K562 (cell line): Measurements from ENCODE around the gene NHSL2. TPM values are rescaled to one million over a fixed set of nuclear protein-coding genes. Genes with fewer than 3 reads are reported as not detected.

Experiments
- ATAC-seq: fragments of 200-7000 bp; cut with Tn5 transposase; 3 replicates; pipeline ENCODE4 v1.9.1; 2020; ENCODE audit warnings: moderate library complexity
- BruUV-seq: library from RNA; stranded (reverse); fragments of 400-500 nt; replicated peaks from 2 replicates; lab custom pipeline; 2021; lab: Mats Ljungman, UMichigan
- CTCF ChIA-PET: fragments of 300-600 bp; formaldehyde crosslinking; extraction: SDS; loops from one replicate; lab custom pipeline; 2021; ENCODE audit warnings: low intra/inter-chr PET ratio; lab: Yijun Ruan, JAX
- POLR2A ChIA-PET: fragments of 300-600, 350-650 bp; sonication (Branson Sonifier 250); formaldehyde crosslinking; extraction: SDS; loops from one replicate; lab custom pipeline; 2021; ENCODE audit warnings: antibody characterized with exemption, inconsistent platforms; lab: Yijun Ruan, JAX
- DNase-seq, 4 experiments: peaks; one replicate each; pipeline versions ENCODE4 v3.0.0 to v3.0.0-alpha.2; 2011 to 2018; ENCODE audit warnings: low spot score in 3 of 4, mixed read lengths in 3 of 4; ENCODE audit errors: extremely low read depth in 1 of 4
- FAIRE-seq: peaks from 2 replicates; lab custom pipeline; 2011; peaks lifted over from hg19 to GRCh38; lab: Jason Lieb, UNC
- H2AFZ ChIP-seq: 2 replicates; pipeline ENCODE4 v1.6.0; 2011; ENCODE audit warnings: low read depth, low read length, control low read depth, inconsistent platforms
- H3K27ac ChIP-seq: fragments of 200-600 bp; 3 replicates; pipeline ENCODE4 v1.8.0; 2011; ENCODE audit warnings: low read depth, mild to moderate bottlenecking, control low read depth, inconsistent platforms, low read length, moderate library complexity, mixed read lengths; ENCODE audit errors: extremely low read depth
- H3K27me3 ChIP-seq, 2 experiments: fragments of 300-600 bp in 1 of 2; 2 replicates in 1 of 2; 3 replicates in 1 of 2; pipeline versions ENCODE4 v1.6.0 to v1.8.0; 2011; ENCODE audit warnings: inconsistent platforms in 2 of 2, low read length in 2 of 2, mild to moderate bottlenecking in 1 of 2, mixed read lengths in 1 of 2, moderate library complexity in 1 of 2; ENCODE audit not compliant: control insufficient read depth in 2 of 2, insufficient read depth in 2 of 2
- H3K36me3 ChIP-seq: fragments of 300-600 bp; 3 replicates; pipeline ENCODE4 v1.8.0; 2011; ENCODE audit warnings: mild to moderate bottlenecking, low read length, inconsistent platforms; ENCODE audit not compliant: control insufficient read depth, insufficient read depth
- H3K4me1 ChIP-seq, 2 experiments: fragments of 200-600 bp in 1 of 2; replicated peaks in 1 of 2; 2 replicates in 1 of 2; 3 replicates in 1 of 2; pipeline versions ENCODE4 v1.5.1 to v1.8.0; 2011; ENCODE audit warnings: inconsistent platforms in 2 of 2, low read length in 2 of 2, mild to moderate bottlenecking in 1 of 2, mixed read lengths in 1 of 2, moderate library complexity in 1 of 2; ENCODE audit not compliant: control insufficient read depth in 2 of 2, insufficient read depth in 2 of 2
- H3K4me2 ChIP-seq: 2 replicates; pipeline ENCODE4 v1.6.1; 2011; ENCODE audit warnings: low read length, control low read depth, inconsistent platforms, mixed read lengths; ENCODE audit not compliant: insufficient read depth
- H3K4me3 ChIP-seq: fragments of 200-600 bp; sonication (generic), shearing (Covaris generic); 2 replicates; pipeline ENCODE4 v1.5.1; 2016; ENCODE audit warnings: control low read depth, inconsistent platforms
- H3K79me2 ChIP-seq: fragments of 200-600 bp; 3 replicates; pipeline ENCODE4 v1.8.0; 2011; ENCODE audit warnings: low read length, inconsistent platforms; ENCODE audit not compliant: control insufficient read depth, insufficient read depth
- H3K9ac ChIP-seq, 2 experiments: 2 replicates each; pipeline versions ENCODE4 v1.6.0 to v1.6.1; 2011; ENCODE audit warnings: low read depth in 2 of 2, low read length in 2 of 2, control low read depth in 1 of 2, inconsistent platforms in 1 of 2, mild to moderate bottlenecking in 1 of 2, mixed read lengths in 1 of 2; ENCODE audit not compliant: insufficient read depth in 1 of 2
- H3K9me1 ChIP-seq: one replicate; pipeline ENCODE4 v1.6.0; 2011; ENCODE audit warnings: inconsistent platforms, mild to moderate bottlenecking, low read length, moderate library complexity; ENCODE audit not compliant: control insufficient read depth, insufficient read depth
- H3K9me3 ChIP-seq: replicated peaks from 2 replicates; pipeline ENCODE4 v1.5.1; 2011; ENCODE audit warnings: low read depth, low read length, inconsistent platforms; ENCODE audit not compliant: control insufficient read depth, insufficient read depth
- H4K20me1 ChIP-seq: replicated peaks from 2 replicates; pipeline ENCODE4 v1.6.1; 2011; ENCODE audit warnings: low read length, inconsistent platforms, mixed read lengths; ENCODE audit not compliant: control insufficient read depth, insufficient read depth
- ATF6 ChIP-seq: sonication (generic); formaldehyde crosslinking; IDR thresholded peaks from 2 replicates; pipeline ENCODE4 v1.4.0; 2020; ENCODE audit warnings: mild to moderate bottlenecking, missing genetic modification reagents
- CEBPG ChIP-seq, 3 experiments: fragments of 200-800 bp in 1 of 3; sonication (Bioruptor generic) in 1 of 3; sonication (generic) in 1 of 3; formaldehyde crosslinking in 1 of 3; IDR thresholded peaks in 2 of 3; conservative IDR thresholded peaks in 1 of 3; 2 replicates each; pipeline versions ENCODE4 v1.6.1 to v1.8.0; 2016 to 2022; ENCODE audit warnings: missing compliant biosample characterization in 2 of 3, missing genetic modification characterization in 2 of 3, mild to moderate bottlenecking in 1 of 3, missing genetic modification reagents in 1 of 3
- HMGXB4 ChIP-seq: sonication (generic); formaldehyde crosslinking; IDR thresholded peaks from 2 replicates; pipeline ENCODE4 v1.8.1; 2023; ENCODE audit warnings: mild to moderate bottlenecking, missing genetic modification reagents
- MTA2 ChIP-seq: fragments of 450-650 bp; IDR thresholded peaks from 2 replicates; pipeline ENCODE4 v1.6.1; 2016; ENCODE audit warnings: low read depth
- NCOA4 ChIP-seq: fragments of 450-650 bp; IDR thresholded peaks from 2 replicates; pipeline ENCODE4 v1.6.1; 2018; ENCODE audit warnings: mild to moderate bottlenecking; ENCODE audit not compliant: partially characterized antibody
- NFYB ChIP-seq: IDR thresholded peaks from 2 replicates; pipeline ENCODE4 v1.6.1; 2011; ENCODE audit warnings: mild to moderate bottlenecking, moderate library complexity; ENCODE audit not compliant: insufficient read length; ENCODE audit errors: extremely low read depth
- WGBS: fragments of 100-300 bp; shearing (Covaris generic); methylation state at CpG from one replicate; pipeline ENCODE4 v1.1.6; 2016; ENCODE audit warnings: low coverage, mixed read lengths; ENCODE audit not compliant: insufficient coverage; ENCODE audit errors: missing lambda C conversion rate; 5-methylcytosine and 5-hydroxymethylcytosine counted together
- in situ Hi-C: fragments of 300-500 bp; cut with MboI; formaldehyde crosslinking; loops from 4 replicates; pipeline ENCODE4 v1.15.0; 2018; ENCODE audit warnings: inconsistent platforms, mixed read lengths
- intact Hi-C: fragments of 100-400 bp; cut with micrococcal nuclease; formaldehyde crosslinking; loops from 2 replicates; pipeline ENCODE4 v1.14.2; 2022
- polyA plus RNA-seq, 8 experiments: library from polyadenylated mRNA; depleted of rRNA in 4 of 8; stranded (reverse) in 5 of 8; unstranded in 3 of 8; fragments of >200 nt; fragmentation: Nextera tagmentation in 2 of 8; fragmentation: Illumina TruSeq in 1 of 8; extraction: Ambion mirVana in 2 of 8; extraction: Trizol in 1 of 8; gene quantifications; 2 replicates each; pipeline versions ENCODE4 v1.2.1 to v1.2.3, GENCODE V29; 2011 to 2014; ENCODE audit warnings: inconsistent platforms in 1 of 8, missing spikeins in 1 of 8
- total RNA-seq, 7 experiments: library from RNA; depleted of rRNA in 6 of 7; stranded (reverse); fragments of >200 nt in 6 of 7; fragmentation: Illumina TruSeq in 2 of 7; extraction: Trizol in 2 of 7; gene quantifications; 2 replicates each; pipeline versions ENCODE4 v1.2.1 to v1.2.3, GENCODE V29; 2011 to 2021; ENCODE audit warnings: low replicate concordance in 1 of 7
- TF ChIP-seq, protein P1 (sequence below), 2 experiments: fragments of 450-650 bp in 1 of 2; sonication (generic) in 1 of 2; formaldehyde crosslinking; conservative IDR thresholded peaks; 2 replicates each; pipeline versions ENCODE4 v1.4.0 to v1.8.1; 2020 to 2022; ENCODE audit warnings: mild to moderate bottlenecking in 1 of 2, missing genetic modification reagents in 1 of 2

The NHSL2 gene
- total and polyA plus RNA-seq, 9 of the 15 experiments (the other 6 are each of a cell fraction or from before 2014, with no cell fraction given) = 0.02 TPM; not detected in 8

DNA sequence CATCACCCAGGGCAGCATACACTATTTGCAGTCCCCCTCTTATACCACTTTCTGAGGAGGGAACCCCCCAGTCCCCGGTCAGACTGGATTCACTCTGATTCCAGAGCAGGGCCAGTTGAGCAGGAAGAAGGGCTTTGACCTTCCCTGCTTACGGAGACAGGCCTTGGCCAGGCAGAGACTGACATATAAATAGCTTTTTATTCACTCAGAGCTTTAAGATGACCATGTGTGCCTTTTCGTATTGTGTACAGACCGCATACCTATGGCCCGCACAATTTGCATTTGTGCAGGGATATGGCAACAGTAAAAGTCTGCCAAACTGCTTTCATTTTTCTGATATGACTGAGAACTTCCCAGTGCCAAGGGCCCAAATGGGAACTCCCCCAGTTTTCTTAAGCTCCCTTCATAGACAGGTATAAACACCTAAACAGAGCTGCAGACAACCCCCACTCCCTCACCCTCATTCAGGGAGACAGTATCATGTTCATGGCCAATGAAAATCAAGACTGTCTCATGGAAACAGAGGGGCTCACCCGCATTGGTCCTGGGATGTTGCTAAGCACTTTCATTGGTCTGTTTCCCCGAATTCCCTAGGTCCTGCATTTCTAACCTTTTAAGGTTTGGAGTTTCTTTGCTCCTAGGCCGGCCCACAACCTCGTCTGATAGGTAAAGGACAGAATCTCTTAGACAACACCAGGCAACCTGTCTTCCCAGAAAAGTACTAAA lies 135.1 kb downstream of the NHSL2 start:
- H2AFZ ChIP-seq = no peak overlapping the region
- in situ Hi-C loops (no loop called here), intact Hi-C loops (no loop called here)
- ChIA-PET POLR2A (no interaction called here), CTCF (no interaction called here)
- H3K27ac ChIP-seq = no peak overlapping the region
- ATAC-seq (no peak), DNase-seq (no peak), FAIRE-seq (no peak)
- no peaks in the 10 kb centered on the region for H3K36me3 ChIP-seq
- H3K79me2 ChIP-seq = no peaks in the 10 kb centered on the region
- TF ChIP-seq, protein P1, sequence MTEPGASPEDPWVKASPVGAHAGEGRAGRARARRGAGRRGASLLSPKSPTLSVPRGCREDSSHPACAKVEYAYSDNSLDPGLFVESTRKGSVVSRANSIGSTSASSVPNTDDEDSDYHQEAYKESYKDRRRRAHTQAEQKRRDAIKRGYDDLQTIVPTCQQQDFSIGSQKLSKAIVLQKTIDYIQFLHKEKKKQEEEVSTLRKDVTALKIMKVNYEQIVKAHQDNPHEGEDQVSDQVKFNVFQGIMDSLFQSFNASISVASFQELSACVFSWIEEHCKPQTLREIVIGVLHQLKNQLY (CRISPR knock-in tag; conservative IDR thresholded peaks at IDR 0.05) = no peak
- no peak for TF ChIP-seq CEBPG (CRISPR knock-in tag; IDR thresholded peaks at IDR 0.05)
- no peak for TF ChIP-seq CEBPG (tag; conservative IDR thresholded peaks at IDR 0.05 in 1 of 2, IDR thresholded peaks at IDR 0.05 in 1 of 2)
- TF ChIP-seq MTA2 = no peak
- no peak for TF ChIP-seq NCOA4
- peak; percentile 36 for TF ChIP-seq NFYB
- no peak for TF ChIP-seq HMGXB4 (CRISPR knock-in tag)
- TF ChIP-seq ATF6 = no peak
- no TSS peak for BruUV-seq
- no peak overlapping the region for H3K9ac ChIP-seq
- no peaks in the 10 kb centered on the region; the same call in 1 of the 2 replicates for H4K20me1 ChIP-seq
- no peaks in the 10 kb centered on the region for H3K9me3 ChIP-seq
- 2% methylated on average over 9 of the region's 9 CpGs for WGBS
- H3K4me1 ChIP-seq = no peaks in the 10 kb centered on the region
- no peak overlapping the region for H3K4me2 ChIP-seq
- H3K27me3 ChIP-seq = peaks cover 2 to 24% of the 10 kb centered on the region in 2 experiments; a peak in 4 of 5 replicates
- no peaks in the 10 kb centered on the region for H3K9me1 ChIP-seq
- no peak overlapping the region for H3K4me3 ChIP-seq
